Gastroesophageal sphincter (tissue), 3 donors: ENCODE results near the gene NR6A1.

Source experiments
- POLR2A ChIP-seq, 2 donors: fragments of 450-650 bp; IDR thresholded peaks; one replicate each; pipeline ENCODE4 v1.6.1; 2017; ENCODE audit warnings: antibody characterized with exemption in 2 of 2, mild to moderate bottlenecking in 2 of 2, moderate library complexity in 1 of 2
- TF ChIP-seq, protein P1 (sequence below), 4 experiments: fragments of 200-600 bp in 2 of 4; fragments of 450-650 bp in 2 of 4; sonication (generic) in 1 of 4; IDR thresholded peaks; one replicate each; pipeline ENCODE4 v1.5.1; 2017 to 2019; ENCODE audit warnings: antibody characterized with exemption in 4 of 4, mild to moderate bottlenecking in 2 of 4, moderate library complexity in 2 of 4

DNA sequence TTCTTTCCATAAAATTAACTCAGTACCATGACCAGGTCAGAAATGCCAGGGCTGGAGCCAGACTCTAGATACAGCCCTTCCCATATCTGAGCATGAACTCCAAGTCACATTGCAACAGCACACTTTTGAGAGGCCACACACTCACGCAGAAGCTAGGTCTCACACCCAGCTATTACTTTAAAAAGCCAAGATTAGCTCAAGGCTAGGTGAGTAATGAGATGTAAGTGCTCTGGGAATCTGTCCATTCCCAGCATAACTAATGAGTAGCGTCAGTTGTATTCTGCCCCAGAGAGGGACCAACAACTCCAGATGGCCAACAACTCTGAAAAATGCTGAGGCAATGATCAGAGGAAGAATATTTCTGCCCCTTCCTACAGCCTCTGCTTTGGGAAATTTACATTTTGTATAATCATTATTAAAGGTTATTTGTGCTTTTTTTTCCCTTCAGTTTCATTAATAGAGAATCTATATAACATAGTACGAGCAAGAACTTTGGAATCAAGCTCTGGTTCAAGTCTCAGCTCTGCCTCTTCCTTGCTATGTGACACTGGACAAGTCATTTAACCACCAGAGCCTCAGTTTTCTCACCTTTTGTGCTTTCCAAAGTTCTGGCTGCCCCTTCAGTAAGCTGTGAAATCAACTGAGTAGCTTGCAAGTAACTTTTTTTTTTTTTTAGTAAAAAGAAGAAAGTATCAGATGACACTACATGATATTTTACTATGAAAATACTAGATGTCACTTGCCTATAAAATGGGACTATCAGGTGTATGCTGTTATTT, 118.3 kb downstream of the NR6A1 start:
- TF ChIP-seq, protein P1, sequence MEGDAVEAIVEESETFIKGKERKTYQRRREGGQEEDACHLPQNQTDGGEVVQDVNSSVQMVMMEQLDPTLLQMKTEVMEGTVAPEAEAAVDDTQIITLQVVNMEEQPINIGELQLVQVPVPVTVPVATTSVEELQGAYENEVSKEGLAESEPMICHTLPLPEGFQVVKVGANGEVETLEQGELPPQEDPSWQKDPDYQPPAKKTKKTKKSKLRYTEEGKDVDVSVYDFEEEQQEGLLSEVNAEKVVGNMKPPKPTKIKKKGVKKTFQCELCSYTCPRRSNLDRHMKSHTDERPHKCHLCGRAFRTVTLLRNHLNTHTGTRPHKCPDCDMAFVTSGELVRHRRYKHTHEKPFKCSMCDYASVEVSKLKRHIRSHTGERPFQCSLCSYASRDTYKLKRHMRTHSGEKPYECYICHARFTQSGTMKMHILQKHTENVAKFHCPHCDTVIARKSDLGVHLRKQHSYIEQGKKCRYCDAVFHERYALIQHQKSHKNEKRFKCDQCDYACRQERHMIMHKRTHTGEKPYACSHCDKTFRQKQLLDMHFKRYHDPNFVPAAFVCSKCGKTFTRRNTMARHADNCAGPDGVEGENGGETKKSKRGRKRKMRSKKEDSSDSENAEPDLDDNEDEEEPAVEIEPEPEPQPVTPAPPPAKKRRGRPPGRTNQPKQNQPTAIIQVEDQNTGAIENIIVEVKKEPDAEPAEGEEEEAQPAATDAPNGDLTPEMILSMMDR (IDR thresholded peaks at IDR 0.05) = no peak
- no peak for TF ChIP-seq POLR2A (IDR thresholded peaks at IDR 0.05)
